ENCODE measurements around the gene MMP8. TPM values are rescaled to one million over a fixed set of nuclear protein-coding genes. Genes with fewer than 3 reads are reported as not detected.

The MMP8 gene
- total and polyA plus RNA-seq, 9 of the 15 experiments (the other 6 are each of a cell fraction or from before 2014, with no cell fraction given): not detected

GRCh38 chr11:102662607-102663006 lies 62.1 kb downstream of the MMP8 start:
- Histone ChIP-seq H3K36me3 (ENCODE audit: control insufficient read depth, insufficient read depth, low read length) (no peaks in the 10 kb centered on the region), H2AFZ (ENCODE audit: low read depth, low read length) (no peak overlapping the region), H3K27ac (ENCODE audit: extremely low read depth, low read depth, low read length) (no peak overlapping the region), H3K4me1 (replicated peaks in 1 of 2; ENCODE audit: control insufficient read depth in 2 of 2, insufficient read depth in 2 of 2, low read length in 2 of 2) (no peaks in the 10 kb centered on the region), H4K20me1 (replicated peaks; ENCODE audit: control insufficient read depth, insufficient read depth, low read length) (no peaks in the 10 kb centered on the region), H3K79me2 (ENCODE audit: control insufficient read depth, insufficient read depth, low read length) (no peaks in the 10 kb centered on the region), H3K9ac (ENCODE audit: insufficient read depth in 1 of 2, low read depth in 2 of 2, low read length in 2 of 2) (no peak overlapping the region), H3K9me1 (ENCODE audit: control insufficient read depth, insufficient read depth, low read length) (no peaks in the 10 kb centered on the region), H3K27me3 (ENCODE audit: control insufficient read depth in 2 of 2, insufficient read depth in 2 of 2, low read length in 2 of 2) (peaks cover 0 to 6% of the 10 kb centered on the region in 2 experiments; a peak in 2 of 5 replicates), H3K4me2 (ENCODE audit: insufficient read depth, low read length) (no peak overlapping the region), H3K9me3 (replicated peaks; ENCODE audit: control insufficient read depth, insufficient read depth, low read depth, low read length) (no peaks in the 10 kb centered on the region), H3K4me3 (no peak overlapping the region)
- ATAC-seq (no peak), FAIRE-seq (no peak), DNase-seq (ENCODE audit: extremely low read depth in 1 of 4, low spot score in 3 of 4) (no peak)
- in situ Hi-C loops (cut with MboI): no loop called here
- no TSS peak for BruUV-seq (replicated peaks)
- ChIA-PET CTCF (ENCODE audit: low intra/inter-chr PET ratio) (no interaction called here), POLR2A (no interaction called here)
- intact Hi-C loops (cut with micrococcal nuclease): no loop called here
- TF ChIP-seq ZC3H4 (CRISPR knock-in tag; IDR thresholded peaks at IDR 0.05; ENCODE audit: borderline replicate concordance) (no peak), KAT8 (IDR thresholded peaks at IDR 0.05; ENCODE audit: low read depth) (no peak), HDAC8 (tag; IDR thresholded peaks at IDR 0.05) (no peak), U2AF1 (optimal IDR thresholded peaks at IDR 0.05; ENCODE audit: low read depth, low read length) (no peak), YBX1 (IDR thresholded peaks at IDR 0.05) (no peak), HCFC1 (IDR thresholded peaks at IDR 0.05; ENCODE audit: low read depth, low read length) (no peak), POLR2AphosphoS2 (IDR thresholded peaks at IDR 0.05; ENCODE audit: low read length) (no peak), NFXL1 (CRISPR knock-in tag; IDR thresholded peaks at IDR 0.05) (no peak), MBD2 (IDR thresholded peaks at IDR 0.05; ENCODE audit: borderline replicate concordance, low read depth) (no peak), ZNF134 (CRISPR knock-in tag; conservative IDR thresholded peaks at IDR 0.05) (no peak), HNRNPK (IDR thresholded peaks at IDR 0.05; ENCODE audit: low read depth, low read length, poor library complexity, severe bottlenecking) (no peak), ZNF586 (CRISPR knock-in tag; conservative IDR thresholded peaks at IDR 0.05) (no peak), THAP7 (CRISPR knock-in tag; IDR thresholded peaks at IDR 0.05) (no peak), BCOR (IDR thresholded peaks at IDR 0.05) (no peak), MAZ (CRISPR knock-in tag; conservative IDR thresholded peaks at IDR 0.05 in 1 of 2, IDR thresholded peaks at IDR 0.05 in 1 of 2) (no peak)
- TF ChIP-seq, protein P1, sequence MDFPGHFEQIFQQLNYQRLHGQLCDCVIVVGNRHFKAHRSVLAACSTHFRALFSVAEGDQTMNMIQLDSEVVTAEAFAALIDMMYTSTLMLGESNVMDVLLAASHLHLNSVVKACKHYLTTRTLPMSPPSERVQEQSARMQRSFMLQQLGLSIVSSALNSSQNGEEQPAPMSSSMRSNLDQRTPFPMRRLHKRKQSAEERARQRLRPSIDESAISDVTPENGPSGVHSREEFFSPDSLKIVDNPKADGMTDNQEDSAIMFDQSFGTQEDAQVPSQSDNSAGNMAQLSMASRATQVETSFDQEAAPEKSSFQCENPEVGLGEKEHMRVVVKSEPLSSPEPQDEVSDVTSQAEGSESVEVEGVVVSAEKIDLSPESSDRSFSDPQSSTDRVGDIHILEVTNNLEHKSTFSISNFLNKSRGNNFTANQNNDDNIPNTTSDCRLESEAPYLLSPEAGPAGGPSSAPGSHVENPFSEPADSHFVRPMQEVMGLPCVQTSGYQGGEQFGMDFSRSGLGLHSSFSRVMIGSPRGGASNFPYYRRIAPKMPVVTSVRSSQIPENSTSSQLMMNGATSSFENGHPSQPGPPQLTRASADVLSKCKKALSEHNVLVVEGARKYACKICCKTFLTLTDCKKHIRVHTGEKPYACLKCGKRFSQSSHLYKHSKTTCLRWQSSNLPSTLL (IDR thresholded peaks at IDR 0.05): no peak
- TF ChIP-seq, protein P2, sequence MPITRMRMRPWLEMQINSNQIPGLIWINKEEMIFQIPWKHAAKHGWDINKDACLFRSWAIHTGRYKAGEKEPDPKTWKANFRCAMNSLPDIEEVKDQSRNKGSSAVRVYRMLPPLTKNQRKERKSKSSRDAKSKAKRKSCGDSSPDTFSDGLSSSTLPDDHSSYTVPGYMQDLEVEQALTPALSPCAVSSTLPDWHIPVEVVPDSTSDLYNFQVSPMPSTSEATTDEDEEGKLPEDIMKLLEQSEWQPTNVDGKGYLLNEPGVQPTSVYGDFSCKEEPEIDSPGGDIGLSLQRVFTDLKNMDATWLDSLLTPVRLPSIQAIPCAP (CRISPR knock-in tag; IDR thresholded peaks at IDR 0.05; ENCODE audit: borderline replicate concordance): no peak
- TF ChIP-seq, protein P3, sequence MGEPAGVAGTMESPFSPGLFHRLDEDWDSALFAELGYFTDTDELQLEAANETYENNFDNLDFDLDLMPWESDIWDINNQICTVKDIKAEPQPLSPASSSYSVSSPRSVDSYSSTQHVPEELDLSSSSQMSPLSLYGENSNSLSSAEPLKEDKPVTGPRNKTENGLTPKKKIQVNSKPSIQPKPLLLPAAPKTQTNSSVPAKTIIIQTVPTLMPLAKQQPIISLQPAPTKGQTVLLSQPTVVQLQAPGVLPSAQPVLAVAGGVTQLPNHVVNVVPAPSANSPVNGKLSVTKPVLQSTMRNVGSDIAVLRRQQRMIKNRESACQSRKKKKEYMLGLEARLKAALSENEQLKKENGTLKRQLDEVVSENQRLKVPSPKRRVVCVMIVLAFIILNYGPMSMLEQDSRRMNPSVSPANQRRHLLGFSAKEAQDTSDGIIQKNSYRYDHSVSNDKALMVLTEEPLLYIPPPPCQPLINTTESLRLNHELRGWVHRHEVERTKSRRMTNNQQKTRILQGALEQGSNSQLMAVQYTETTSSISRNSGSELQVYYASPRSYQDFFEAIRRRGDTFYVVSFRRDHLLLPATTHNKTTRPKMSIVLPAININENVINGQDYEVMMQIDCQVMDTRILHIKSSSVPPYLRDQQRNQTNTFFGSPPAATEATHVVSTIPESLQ (CRISPR knock-in tag; IDR thresholded peaks at IDR 0.05): no peak

Data from K562 (cell line).